H1 (cell line): ENCODE data around the gene DDX42. TPM values are rescaled to one million over a fixed set of nuclear protein-coding genes. Genes with fewer than 3 reads are reported as not detected.

ENCODE experiments used
- CTCF ChIA-PET: fragments of 300-600 bp; sonication (Branson Sonifier 250); formaldehyde crosslinking; loops from one replicate; lab custom pipeline; 2021; ENCODE audit not compliant: partially characterized antibody; lab: Charles Lee
- POLR2A ChIA-PET: fragments of 300-600 bp; sonication (Branson Sonifier 250); formaldehyde crosslinking; loops from one replicate; lab custom pipeline; 2021; ENCODE audit warnings: inconsistent platforms; ENCODE audit not compliant: partially characterized antibody; lab: Charles Lee
- DNase-seq, 2 experiments: peaks; one replicate each; pipeline versions ENCODE4 v3.0.0 to v3.0.0-alpha.2; 2010 to 2022; ENCODE audit warnings: low spot score in 2 of 2, low read depth in 1 of 2, mixed read lengths in 1 of 2
- FAIRE-seq: peaks from 2 replicates; lab custom pipeline; 2011; peaks lifted over from hg19 to GRCh38; lab: Jason Lieb, UNC
- H2AFZ ChIP-seq: 2 replicates; pipeline ENCODE4 v1.8.1; 2012; ENCODE audit warnings: low read length, inconsistent platforms
- H2AK5ac ChIP-seq: 2 replicates; pipeline ENCODE4 v1.6.1; 2013; ENCODE audit warnings: low read depth, low read length
- H2BK120ac ChIP-seq: replicated peaks from 2 replicates; pipeline ENCODE3; 2013; ENCODE audit warnings: low read depth, low read length, inconsistent platforms
- H2BK12ac ChIP-seq: 2 replicates; pipeline ENCODE4 v1.6.1; 2013; ENCODE audit warnings: low read depth, low read length
- H2BK15ac ChIP-seq: 2 replicates; pipeline ENCODE4 v1.6.1; 2013; ENCODE audit warnings: low read length
- H2BK20ac ChIP-seq: 2 replicates; pipeline ENCODE4 v1.6.1; 2013; ENCODE audit warnings: low read length
- H2BK5ac ChIP-seq: 2 replicates; pipeline ENCODE4 v1.6.1; 2013; ENCODE audit warnings: low read depth, low read length
- H3K14ac ChIP-seq: 2 replicates; pipeline ENCODE4 v1.6.1; 2013; ENCODE audit warnings: inconsistent platforms; ENCODE audit not compliant: insufficient read length
- H3K18ac ChIP-seq: 2 replicates; pipeline ENCODE4 v1.6.1; 2013; ENCODE audit warnings: low read length; ENCODE audit errors: extremely low read depth
- H3K23ac ChIP-seq: 2 replicates; pipeline ENCODE4 v1.6.1; 2013; ENCODE audit warnings: inconsistent platforms; ENCODE audit not compliant: insufficient read length
- H3K23me2 ChIP-seq: 2 replicates; pipeline ENCODE4 v1.6.1; 2013; ENCODE audit warnings: low read depth, low read length
- H3K27ac ChIP-seq: 2 replicates; pipeline ENCODE4 v1.6.1; 2011; ENCODE audit warnings: low read depth, low read length, inconsistent platforms
- H3K27me3 ChIP-seq, 4 experiments: replicated peaks in 1 of 4; 1 replicate in 1 of 4; 2 replicates in 3 of 4; pipeline versions ENCODE4 v1.6.1 to v1.8.1; 2011 to 2013; ENCODE audit warnings: low read length in 3 of 4, mild to moderate bottlenecking in 3 of 4, inconsistent platforms in 2 of 4, mixed read lengths in 2 of 4, moderate library complexity in 1 of 4; ENCODE audit not compliant: control insufficient read depth in 3 of 4, insufficient read depth in 3 of 4; ENCODE audit errors: extremely low read depth in 1 of 4
- H3K36me3 ChIP-seq, 4 experiments: 2 replicates each; pipeline versions ENCODE4 v1.6.1 to v1.8.1; 2011 to 2013; ENCODE audit warnings: mild to moderate bottlenecking in 4 of 4, low read length in 3 of 4, moderate library complexity in 2 of 4, control low read depth in 1 of 4, inconsistent platforms in 1 of 4; ENCODE audit not compliant: insufficient read depth in 4 of 4, control insufficient read depth in 2 of 4
- H3K4ac ChIP-seq: replicated peaks from 2 replicates; pipeline ENCODE3; 2013; ENCODE audit warnings: low read length, low read depth, mixed read lengths, inconsistent platforms; ENCODE audit not compliant: insufficient read length
- H3K4me1 ChIP-seq, 4 experiments: replicated peaks in 1 of 4; 1 replicate in 1 of 4; 2 replicates in 3 of 4; pipeline versions ENCODE4 v1.6.1 to v1.8.1; 2011 to 2013; ENCODE audit warnings: low read length in 3 of 4, inconsistent platforms in 2 of 4, mixed read lengths in 1 of 4; ENCODE audit not compliant: insufficient read depth in 4 of 4, control insufficient read depth in 3 of 4
- H3K4me2 ChIP-seq, 2 experiments: 2 replicates each; pipeline versions ENCODE4 v1.6.1 to v1.8.1; 2011 to 2013; ENCODE audit warnings: low read depth in 2 of 2, low read length in 2 of 2, control low read depth in 1 of 2, inconsistent platforms in 1 of 2, mild to moderate bottlenecking in 1 of 2; ENCODE audit not compliant: insufficient read depth in 1 of 2
- H3K4me3 ChIP-seq, 4 experiments: fragments of 200-600, 300-600 bp in 1 of 4; sonication (generic), shearing (Covaris generic), sonication (Bioruptor Twin) in 1 of 4; 2 replicates each; pipeline versions ENCODE4 v1.5.1 to v1.8.1; 2011 to 2016; ENCODE audit warnings: low read length in 4 of 4, low read depth in 3 of 4, control low read depth in 2 of 4, inconsistent platforms in 2 of 4, mild to moderate bottlenecking in 2 of 4, mixed read lengths in 1 of 4, moderate library complexity in 1 of 4; ENCODE audit not compliant: insufficient read depth in 2 of 4; ENCODE audit errors: extremely low read depth in 1 of 4
- H3K56ac ChIP-seq: replicated peaks from 2 replicates; pipeline ENCODE3; 2013; ENCODE audit warnings: low read depth, mild to moderate bottlenecking, mixed read lengths, low read length, inconsistent platforms; ENCODE audit not compliant: insufficient read length
- H3K79me1 ChIP-seq: 2 replicates; pipeline ENCODE4 v1.6.1; 2013; ENCODE audit warnings: low read depth, low read length, control low read depth
- H3K79me2 ChIP-seq, 2 experiments: 2 replicates each; pipeline versions ENCODE4 v1.6.1 to v1.8.1; 2012 to 2013; ENCODE audit warnings: low read length in 2 of 2, mild to moderate bottlenecking in 2 of 2, inconsistent platforms in 1 of 2; ENCODE audit not compliant: insufficient read depth in 2 of 2, control insufficient read depth in 1 of 2
- H3K9ac ChIP-seq, 4 experiments: replicated peaks in 1 of 4; 1 replicate in 1 of 4; 2 replicates in 3 of 4; pipeline versions ENCODE4 v1.6.1 to v1.8.1; 2011 to 2013; ENCODE audit warnings: low read depth in 3 of 4, low read length in 3 of 4, control low read depth in 2 of 4, mild to moderate bottlenecking in 2 of 4, moderate library complexity in 2 of 4, inconsistent platforms in 1 of 4; ENCODE audit errors: extremely low read depth in 1 of 4
- H3K9me3 ChIP-seq, 2 experiments: 2 replicates each; pipeline versions ENCODE4 v1.6.1 to v1.8.1; 2012 to 2013; ENCODE audit warnings: mild to moderate bottlenecking in 2 of 2, moderate library complexity in 2 of 2, control low read depth in 1 of 2, inconsistent platforms in 1 of 2, low read depth in 1 of 2, low read length in 1 of 2, mixed read lengths in 1 of 2; ENCODE audit not compliant: insufficient read depth in 2 of 2
- H4K20me1 ChIP-seq, 2 experiments: replicated peaks in 1 of 2; 2 replicates each; pipeline versions ENCODE3 to v1.8.1; 2011 to 2013; ENCODE audit warnings: inconsistent platforms in 2 of 2, low read length in 2 of 2, mild to moderate bottlenecking in 1 of 2; ENCODE audit not compliant: insufficient read depth in 2 of 2, control insufficient read depth in 1 of 2
- H4K5ac ChIP-seq: 2 replicates; pipeline ENCODE4 v1.6.1; 2013; ENCODE audit warnings: low read length, low read depth, mixed read lengths, inconsistent platforms; ENCODE audit not compliant: insufficient read length
- H4K8ac ChIP-seq: 2 replicates; pipeline ENCODE4 v1.8.0; 2013; ENCODE audit warnings: mild to moderate bottlenecking, moderate library complexity, low read length, inconsistent platforms; ENCODE audit not compliant: insufficient read depth; ENCODE audit errors: extremely low read depth
- H4K91ac ChIP-seq: replicated peaks from 2 replicates; pipeline ENCODE3; 2013; ENCODE audit warnings: low read length, mixed read lengths, inconsistent platforms; ENCODE audit not compliant: insufficient read length
- CHD2 ChIP-seq: IDR thresholded peaks from 2 replicates; pipeline ENCODE4 v1.6.1; 2012; ENCODE audit warnings: low read length, improper control_type of control experiment
- CTBP2 ChIP-seq: IDR thresholded peaks from 2 replicates; pipeline ENCODE4 v1.7.0; 2011; ENCODE audit warnings: borderline replicate concordance, mild to moderate bottlenecking, moderate library complexity, mixed read lengths, low read length; ENCODE audit not compliant: insufficient read depth, insufficient read length
- EZH2 ChIP-seq: fragments of 200-600 bp; sonication (generic); IDR thresholded peaks from 2 replicates; pipeline ENCODE4 v1.7.1; 2012; ENCODE audit warnings: low read depth, mild to moderate bottlenecking, moderate library complexity, low read length, inconsistent platforms; ENCODE audit not compliant: severe bottlenecking
- GABPA ChIP-seq: IDR thresholded peaks from 2 replicates; pipeline ENCODE4 v1.6.1; 2011; ENCODE audit warnings: mild to moderate bottlenecking, low read length, moderate library complexity, borderline replicate concordance; ENCODE audit not compliant: insufficient read depth
- MAFK ChIP-seq: IDR thresholded peaks from 2 replicates; pipeline ENCODE4 v1.6.1; 2012; ENCODE audit warnings: low read depth, mild to moderate bottlenecking, improper control_type of control experiment, low read length
- RBBP5 ChIP-seq: IDR thresholded peaks from 2 replicates; pipeline ENCODE4 v1.7.1; 2012; ENCODE audit warnings: low read depth, mild to moderate bottlenecking, inconsistent platforms, low read length, moderate library complexity, borderline replicate concordance
- RNF2 ChIP-seq: fragments of 200-900, 300-1000 bp; sonication (generic); IDR thresholded peaks from 2 replicates; pipeline ENCODE4 v1.7.1; 2016; ENCODE audit warnings: borderline replicate concordance, low read depth, mild to moderate bottlenecking, antibody characterized with exemption, low read length; ENCODE audit not compliant: poor library complexity, severe bottlenecking; ENCODE audit errors: missing control alignments
- RXRA ChIP-seq: IDR thresholded peaks from 2 replicates; pipeline ENCODE4 v1.6.1; 2011; ENCODE audit warnings: low read depth, mild to moderate bottlenecking, low read length, moderate library complexity; ENCODE audit not compliant: insufficient read depth
- SAP30 ChIP-seq: fragments of 300-600 bp; sonication (generic); IDR thresholded peaks from 2 replicates; pipeline ENCODE4 v1.7.1; 2012; ENCODE audit warnings: low read length, moderate library complexity, mild to moderate bottlenecking, inconsistent platforms; ENCODE audit not compliant: insufficient read depth, insufficient replicate concordance
- SP2 ChIP-seq: IDR thresholded peaks from 2 replicates; pipeline ENCODE4 v1.6.1; 2012; ENCODE audit warnings: mild to moderate bottlenecking, low read length, inconsistent platforms
- WGBS, 2 experiments: shearing (Covaris generic) in 1 of 2; methylation state at CpG; one replicate each; pipeline versions ENCODE4 v1.1.6 to v1.1.7; 2013 to 2015; ENCODE audit warnings: low lambda C conversion rate in 2 of 2, mixed read lengths in 2 of 2, inconsistent platforms in 1 of 2, low coverage in 1 of 2, missing lambda C conversion rate in 1 of 2; ENCODE audit not compliant: insufficient replicate concordance in 2 of 2, insufficient coverage in 1 of 2, insufficient read length in 1 of 2; ENCODE audit errors: extremely low coverage in 1 of 2, missing lambda C conversion rate in 1 of 2; 5-methylcytosine and 5-hydroxymethylcytosine counted together
- polyA plus RNA-seq, 7 experiments: library from polyadenylated mRNA; depleted of rRNA in 3 of 7; stranded (reverse) in 5 of 7; unstranded in 2 of 7; fragments of >200 nt in 5 of 7; fragments of 200-250 nt in 2 of 7; gene quantifications; 1 replicate in 5 of 7; 2 replicates in 1 of 7; 4 replicates in 1 of 7; pipeline versions ENCODE4 v1.2.1 to v1.2.3, GENCODE V29; 2011 to 2013; ENCODE audit warnings: missing spikeins in 2 of 7, mixed read lengths in 2 of 7
- total RNA-seq: library from RNA; stranded (reverse); fragmentation: NEBNext Ultra II Directional; extraction: Animal tissue kit (Norgen Biotek cat#: 25700); gene quantifications from 2 replicates; pipeline ENCODE4 v1.2.1, GENCODE V29; 2021
- TF ChIP-seq, protein P1 (sequence below): IDR thresholded peaks from 2 replicates; pipeline ENCODE4 v1.6.1; 2012; ENCODE audit warnings: inconsistent platforms

The DDX42 gene
- total and polyA plus RNA-seq, 2 of the 8 experiments (the other 6 are each of a cell fraction or from before 2014, with no cell fraction given) = 40.6 to 114 TPM

GRCh38 chr17:63764716-63765115, 9.3 kb upstream of the DDX42 start:
- no peak overlapping the region for H4K8ac ChIP-seq
- H3K9ac ChIP-seq = no peak overlapping the region
- H2BK12ac ChIP-seq = no peak overlapping the region
- no peaks in the 10 kb centered on the region; the same call in 1 of the 2 replicates for H3K23me2 ChIP-seq
- no peak overlapping the region for H3K4me2 ChIP-seq
- H2BK15ac ChIP-seq = no peak overlapping the region
- no peak overlapping the region for H3K27ac ChIP-seq
- H2BK120ac ChIP-seq = no peak overlapping the region
- no peak overlapping the region for H3K4ac ChIP-seq
- WGBS, 2 experiments = 80% methylated on average over 4 of the region's 4 CpGs; no CpG with 5 or more reads in 1 of the 2 experiments
- no peaks in the 10 kb centered on the region; the same call in 1 of the 2 replicates for H3K79me1 ChIP-seq
- H4K5ac ChIP-seq = no peak overlapping the region
- H3K9me3 ChIP-seq = no peaks in the 10 kb centered on the region
- H2AFZ ChIP-seq = no peak overlapping the region
- H3K27me3 ChIP-seq = no peaks in the 10 kb centered on the region
- no peak overlapping the region for H3K56ac ChIP-seq
- H2AK5ac ChIP-seq = no peak overlapping the region
- H3K4me3 ChIP-seq = no peak overlapping the region
- POLR2A ChIA-PET = interaction anchor here (0.7 to 1.7 kb wide), 3 partner anchors 9 to 17 kb away, joined by 3 to 8 read pairs (median 4); partner anchors contain the start of genes CCDC47 and DDX42
- H3K14ac ChIP-seq = no peak overlapping the region
- DNase-seq (no peak), FAIRE-seq (no peak)
- no peak overlapping the region for H3K18ac ChIP-seq
- no peak overlapping the region for H4K91ac ChIP-seq
- no peak overlapping the region for H3K23ac ChIP-seq
- peaks cover 0 to 3% (median 0%) of the 10 kb centered on the region in 4 experiments; a peak in 1 of 7 replicates for H3K4me1 ChIP-seq
- CTCF ChIA-PET = interaction anchor here (0.9 to 1.2 kb wide), 2 partner anchors 63 to 363 kb away, joined by 3 read pairs; no protein-coding TSS in a partner anchor
- H2BK5ac ChIP-seq = no peak overlapping the region
- H3K36me3 ChIP-seq = peaks cover 10 to 48% (median 32%) of the 10 kb centered on the region in 4 experiments
- peaks cover 7 to 43% of the 10 kb centered on the region in 2 experiments for H3K79me2 ChIP-seq
- H4K20me1 ChIP-seq = peaks cover 0 to 2% of the 10 kb centered on the region in 2 experiments
- no peak overlapping the region for H2BK20ac ChIP-seq
- TF ChIP-seq GABPA (no peak), RNF2 (no peak), MAFK (no peak), EZH2 (no peak), RBBP5 (no peak), CTBP2 (no peak), SAP30 (no peak), RXRA (no peak), CHD2 (no peak), SP2 (no peak)
- TF ChIP-seq, protein P1, sequence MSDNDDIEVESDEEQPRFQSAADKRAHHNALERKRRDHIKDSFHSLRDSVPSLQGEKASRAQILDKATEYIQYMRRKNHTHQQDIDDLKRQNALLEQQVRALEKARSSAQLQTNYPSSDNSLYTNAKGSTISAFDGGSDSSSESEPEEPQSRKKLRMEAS = no peak
